H1 (cell line): Measurements from ENCODE around the gene HES7. TPM values are rescaled to one million over a fixed set of nuclear protein-coding genes. Genes with fewer than 3 reads are reported as not detected.

Experiments
- CBX5 ChIP-seq: fragments of 300-800, 300-1000 bp; sonication (generic); IDR thresholded peaks from 2 replicates; pipeline ENCODE4 v1.7.1; 2016; ENCODE audit warnings: antibody characterized with exemption, low read length, low read depth
- CREB1 ChIP-seq: IDR thresholded peaks from 2 replicates; pipeline ENCODE4 v1.6.1; 2012; ENCODE audit warnings: inconsistent platforms
- CTBP2 ChIP-seq: IDR thresholded peaks from 2 replicates; pipeline ENCODE4 v1.7.0; 2011; ENCODE audit warnings: borderline replicate concordance, mild to moderate bottlenecking, moderate library complexity, mixed read lengths, low read length; ENCODE audit not compliant: insufficient read depth, insufficient read length
- FOSL1 ChIP-seq: IDR thresholded peaks from 2 replicates; pipeline ENCODE4 v1.6.1; 2011; ENCODE audit warnings: mild to moderate bottlenecking, low read depth, low read length, moderate library complexity; ENCODE audit not compliant: insufficient read depth
- GTF2F1 ChIP-seq: IDR thresholded peaks from 2 replicates; pipeline ENCODE4 v1.6.1; 2012; ENCODE audit warnings: low read depth, low read length, improper control_type of control experiment, borderline replicate concordance
- HDAC2 ChIP-seq, 2 experiments: fragments of 300-600 bp in 1 of 2; sonication (generic) in 1 of 2; IDR thresholded peaks; 2 replicates each; pipeline ENCODE4 v1.6.1; 2011 to 2012; ENCODE audit warnings: low read depth in 2 of 2, low read length in 2 of 2, mild to moderate bottlenecking in 2 of 2, moderate library complexity in 2 of 2, borderline replicate concordance in 1 of 2, inconsistent platforms in 1 of 2
- HDAC6 ChIP-seq: IDR thresholded peaks from one replicate; pipeline ENCODE4 v1.7.1; 2012; ENCODE audit warnings: low read depth, mild to moderate bottlenecking, inconsistent platforms, low read length, moderate library complexity
- JUN ChIP-seq: IDR thresholded peaks from 2 replicates; pipeline ENCODE4 v1.6.1; 2011; ENCODE audit warnings: low read depth, mild to moderate bottlenecking, improper control_type of control experiment, low read length
- KDM4A ChIP-seq: IDR thresholded peaks from one replicate; pipeline ENCODE4 v1.7.1; 2012; ENCODE audit warnings: low read depth, mild to moderate bottlenecking, moderate library complexity, low read length, inconsistent platforms; ENCODE audit not compliant: severe bottlenecking
- NRF1 ChIP-seq: IDR thresholded peaks from 2 replicates; pipeline ENCODE4 v1.6.1; 2011; ENCODE audit warnings: mild to moderate bottlenecking, low read depth, low read length, improper control_type of control experiment
- POLR2A ChIP-seq, 2 experiments: IDR thresholded peaks; 1 replicate in 1 of 2; 2 replicates in 1 of 2; pipeline ENCODE4 v1.6.1; 2011; ENCODE audit warnings: low read depth in 2 of 2, low read length in 2 of 2, mild to moderate bottlenecking in 2 of 2; ENCODE audit errors: control extremely low read depth in 1 of 2
- POU5F1 ChIP-seq: IDR thresholded peaks from 2 replicates; pipeline ENCODE4 v1.6.1; 2011; ENCODE audit warnings: low read depth, mild to moderate bottlenecking, low read length, moderate library complexity
- SAP30 ChIP-seq: fragments of 300-600 bp; sonication (generic); IDR thresholded peaks from 2 replicates; pipeline ENCODE4 v1.7.1; 2012; ENCODE audit warnings: low read length, moderate library complexity, mild to moderate bottlenecking, inconsistent platforms; ENCODE audit not compliant: insufficient read depth, insufficient replicate concordance
- SIRT6 ChIP-seq: IDR thresholded peaks from one replicate; pipeline ENCODE4 v1.7.1; 2012; ENCODE audit warnings: low read length, inconsistent platforms
- SRF ChIP-seq: IDR thresholded peaks from 2 replicates; pipeline ENCODE4 v1.6.1; 2011; ENCODE audit warnings: mild to moderate bottlenecking, low read depth, low read length, moderate library complexity
- SUZ12 ChIP-seq: fragments of 200-600 bp; sonication (generic); IDR thresholded peaks from 2 replicates; pipeline ENCODE4 v1.6.1; 2012; ENCODE audit warnings: mild to moderate bottlenecking, inconsistent platforms, low read length, moderate library complexity, mixed read lengths
- TAF1 ChIP-seq: IDR thresholded peaks from 2 replicates; pipeline ENCODE4 v1.6.1; 2011; ENCODE audit warnings: mild to moderate bottlenecking, low read depth, low read length
- TAF7 ChIP-seq: optimal IDR thresholded peaks from 2 replicates; pipeline ENCODE3; 2011; ENCODE audit warnings: low read depth, mild to moderate bottlenecking, inconsistent platforms, low read length, moderate library complexity, borderline replicate concordance
- TBP ChIP-seq: IDR thresholded peaks from 2 replicates; pipeline ENCODE4 v1.6.1; 2011; ENCODE audit warnings: low read depth, low read length, improper control_type of control experiment
- TCF12 ChIP-seq: IDR thresholded peaks from 2 replicates; pipeline ENCODE4 v1.6.1; 2011; ENCODE audit warnings: low read depth, mild to moderate bottlenecking, low read length
- ZNF274 ChIP-seq: IDR thresholded peaks from 2 replicates; pipeline ENCODE4 v1.7.0; 2012; ENCODE audit warnings: low read length, borderline replicate concordance; ENCODE audit errors: extremely low read depth
- polyA plus RNA-seq, 7 experiments: library from polyadenylated mRNA; depleted of rRNA in 3 of 7; stranded (reverse) in 5 of 7; unstranded in 2 of 7; fragments of >200 nt in 5 of 7; fragments of 200-250 nt in 2 of 7; gene quantifications; 1 replicate in 5 of 7; 2 replicates in 1 of 7; 4 replicates in 1 of 7; pipeline versions ENCODE4 v1.2.1 to v1.2.3, GENCODE V29; 2011 to 2013; ENCODE audit warnings: missing spikeins in 2 of 7, mixed read lengths in 2 of 7
- total RNA-seq: library from RNA; stranded (reverse); fragmentation: NEBNext Ultra II Directional; extraction: Animal tissue kit (Norgen Biotek cat#: 25700); gene quantifications from 2 replicates; pipeline ENCODE4 v1.2.1, GENCODE V29; 2021
- TF ChIP-seq, protein P1 (sequence below): IDR thresholded peaks from 2 replicates; pipeline ENCODE4 v1.6.1; 2012; ENCODE audit warnings: inconsistent platforms
- TF ChIP-seq, protein P2 (sequence below), 3 experiments: IDR thresholded peaks; 1 replicate in 2 of 3; 2 replicates in 1 of 3; pipeline versions ENCODE4 v1.5.1 to v1.6.1; 2011; ENCODE audit warnings: low read length in 3 of 3, mild to moderate bottlenecking in 3 of 3, inconsistent platforms in 2 of 3, low read depth in 1 of 3, moderate library complexity in 1 of 3; ENCODE audit not compliant: insufficient read depth in 1 of 3; ENCODE audit errors: control extremely low read depth in 1 of 3

Gene HES7
- total and polyA plus RNA-seq, 2 of the 8 experiments (the other 6 are each of a cell fraction or from before 2014, with no cell fraction given): 0.20 to 0.32 TPM

- no peak for TF ChIP-seq TCF12
- no peak for TF ChIP-seq SRF
- no peak for TF ChIP-seq SIRT6
- no peak for TF ChIP-seq POLR2A (IDR thresholded peaks at IDR 0.05; ENCODE audit: control extremely low read depth in 1 of 2, low read depth in 2 of 2, low read length in 2 of 2)
- no peak for TF ChIP-seq JUN
- no peak for TF ChIP-seq NRF1
- no peak for TF ChIP-seq TAF1
- TF ChIP-seq TBP: 0 out of 2 replicates have a peak, but pooled peaks have one; percentile 26
- TF ChIP-seq POU5F1: no peak
- TF ChIP-seq, protein P1, sequence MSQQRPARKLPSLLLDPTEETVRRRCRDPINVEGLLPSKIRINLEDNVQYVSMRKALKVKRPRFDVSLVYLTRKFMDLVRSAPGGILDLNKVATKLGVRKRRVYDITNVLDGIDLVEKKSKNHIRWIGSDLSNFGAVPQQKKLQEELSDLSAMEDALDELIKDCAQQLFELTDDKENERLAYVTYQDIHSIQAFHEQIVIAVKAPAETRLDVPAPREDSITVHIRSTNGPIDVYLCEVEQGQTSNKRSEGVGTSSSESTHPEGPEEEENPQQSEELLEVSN: peak; percentile 40; the same call in 1 of the 2 replicates
- no peak for TF ChIP-seq CREB1
- TF ChIP-seq CTBP2: no peak
- no peak for TF ChIP-seq CBX5
- no peak for TF ChIP-seq KDM4A
- no peak for TF ChIP-seq FOSL1
- no peak for TF ChIP-seq SAP30
- TF ChIP-seq TAF7: no peak
- no peak for TF ChIP-seq ZNF274
- TF ChIP-seq, protein P2, sequence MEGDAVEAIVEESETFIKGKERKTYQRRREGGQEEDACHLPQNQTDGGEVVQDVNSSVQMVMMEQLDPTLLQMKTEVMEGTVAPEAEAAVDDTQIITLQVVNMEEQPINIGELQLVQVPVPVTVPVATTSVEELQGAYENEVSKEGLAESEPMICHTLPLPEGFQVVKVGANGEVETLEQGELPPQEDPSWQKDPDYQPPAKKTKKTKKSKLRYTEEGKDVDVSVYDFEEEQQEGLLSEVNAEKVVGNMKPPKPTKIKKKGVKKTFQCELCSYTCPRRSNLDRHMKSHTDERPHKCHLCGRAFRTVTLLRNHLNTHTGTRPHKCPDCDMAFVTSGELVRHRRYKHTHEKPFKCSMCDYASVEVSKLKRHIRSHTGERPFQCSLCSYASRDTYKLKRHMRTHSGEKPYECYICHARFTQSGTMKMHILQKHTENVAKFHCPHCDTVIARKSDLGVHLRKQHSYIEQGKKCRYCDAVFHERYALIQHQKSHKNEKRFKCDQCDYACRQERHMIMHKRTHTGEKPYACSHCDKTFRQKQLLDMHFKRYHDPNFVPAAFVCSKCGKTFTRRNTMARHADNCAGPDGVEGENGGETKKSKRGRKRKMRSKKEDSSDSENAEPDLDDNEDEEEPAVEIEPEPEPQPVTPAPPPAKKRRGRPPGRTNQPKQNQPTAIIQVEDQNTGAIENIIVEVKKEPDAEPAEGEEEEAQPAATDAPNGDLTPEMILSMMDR (IDR thresholded peaks at IDR 0.05; ENCODE audit: control extremely low read depth in 1 of 3, insufficient read depth in 1 of 3, low read depth in 1 of 3, low read length in 3 of 3): no peak
- TF ChIP-seq GTF2F1: no peak
- no peak for TF ChIP-seq SUZ12
- 0 out of 4 replicates have a peak, but pooled peaks have one; percentile 16 to 43 for TF ChIP-seq HDAC2 (IDR thresholded peaks at IDR 0.05; ENCODE audit: borderline replicate concordance in 1 of 2, low read depth in 2 of 2, low read length in 2 of 2)
- no peak for TF ChIP-seq HDAC6
Measured at GRCh38 chr17:8133399-8133798, 9.5 kb upstream of the HES7 start (continued).
